Measurements from ENCODE around the gene EPRS1.
"Not testable (repeated sequence)": the region's sequence is repeated elsewhere in the genome, so short reads cannot be mapped to it uniquely, and the experiment has no call there.

Gene EPRS1

GRCh38 chr1:220037810-220038209 lies 8.5 kb downstream of the EPRS1 start:
- DNase-seq = not testable (repeated sequence)

- DNase-seq = no peak
These were observed 13.4 kb downstream of the EPRS1 start for GRCh38 chr1:220032911-220033310.

GRCh38 chr1:220031287-220031686 lies 15.0 kb downstream of the EPRS1 start:
- peak; percentile 61 for DNase-seq

GRCh38 chr1:220028346-220028895 lies 17.9 kb downstream of the EPRS1 start:
- DNase-seq = no peak

- DNase-seq = no peak
These were observed 27.2 kb downstream of the EPRS1 start for GRCh38 chr1:220019071-220019470.

GRCh38 chr1:220013497-220013896 lies 32.8 kb downstream of the EPRS1 start:
- peak; percentile 31 for DNase-seq

GRCh38 chr1:220012259-220012658 lies 34.0 kb downstream of the EPRS1 start:
- DNase-seq = no peak

GRCh38 chr1:220011620-220012019 lies 34.7 kb downstream of the EPRS1 start:
- no peak for DNase-seq

GRCh38 chr1:220007438-220007837 lies 38.9 kb downstream of the EPRS1 start:
- no peak for DNase-seq

- DNase-seq = no peak
These were observed 40.8 kb downstream of the EPRS1 start for GRCh38 chr1:220005489-220005888.

GRCh38 chr1:220003610-220004299 lies 42.5 kb downstream of the EPRS1 start:
- DNase-seq = peak; percentile 55

- DNase-seq = no peak
These were observed 43.3 kb downstream of the EPRS1 start for GRCh38 chr1:220003015-220003414.

- no peak for DNase-seq
These were observed 45.2 kb downstream of the EPRS1 start for GRCh38 chr1:220001095-220001501.

GRCh38 chr1:219999821-220000220 lies 46.5 kb downstream of the EPRS1 start:
- DNase-seq = no peak

Measured in activated CD4-positive, alpha-beta T cell treated with anti-CD3 and anti-CD28 coated beads, Interleukin-10, Interleukin-2, amounts not matched to agents 100 ng/mL and 50 ng/mL, durations not matched to agents 16 hours and 8 hours (primary cell).